Measurements from ENCODE around the gene PEAR1.

PEAR1 gene

GRCh38 chr1:156901966-156902915, 8.7 kb downstream of the PEAR1 start:
- DNase-seq = no peak

DNA sequence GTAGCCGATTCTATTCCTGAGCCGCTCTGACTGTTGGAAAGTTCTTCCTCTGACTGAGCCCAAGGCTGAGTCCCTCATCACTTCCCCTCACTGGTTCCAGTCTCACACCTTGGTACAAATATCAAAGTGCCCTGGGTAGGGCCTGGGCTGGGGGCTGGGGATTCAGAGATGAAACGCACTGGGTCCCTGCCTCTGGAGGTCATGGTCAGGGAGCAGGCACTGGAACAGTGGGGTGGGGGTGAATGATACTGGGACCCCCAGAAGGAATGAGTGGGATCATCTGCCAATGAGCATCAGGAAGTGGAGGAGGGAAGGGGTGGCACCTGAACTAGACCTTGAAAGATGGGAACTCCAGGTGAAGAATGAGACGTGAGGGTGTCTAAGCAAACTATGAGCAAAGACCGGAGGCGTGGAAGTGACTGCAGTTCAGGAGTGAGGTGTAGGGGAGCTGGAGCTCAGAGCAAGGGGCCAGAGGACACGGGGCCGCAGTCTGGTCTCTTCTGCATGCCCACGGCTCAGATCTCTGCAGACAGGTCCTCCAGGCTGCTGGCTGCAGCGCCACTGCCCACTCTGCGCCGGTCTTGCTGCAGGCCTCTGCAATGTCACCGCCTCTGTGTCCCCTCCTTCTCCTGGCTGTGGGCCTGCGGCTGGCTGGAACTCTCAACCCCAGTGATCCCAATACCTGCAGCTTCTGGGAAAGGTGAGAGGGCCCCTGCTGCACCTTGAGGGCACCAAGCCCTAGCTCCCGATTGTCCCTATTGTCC, 10.0 kb downstream of the PEAR1 start:
- DNase-seq = no peak

GRCh38 chr1:156904187-156904959, 10.9 kb downstream of the PEAR1 start:
- DNase-seq = no peak

DNA sequence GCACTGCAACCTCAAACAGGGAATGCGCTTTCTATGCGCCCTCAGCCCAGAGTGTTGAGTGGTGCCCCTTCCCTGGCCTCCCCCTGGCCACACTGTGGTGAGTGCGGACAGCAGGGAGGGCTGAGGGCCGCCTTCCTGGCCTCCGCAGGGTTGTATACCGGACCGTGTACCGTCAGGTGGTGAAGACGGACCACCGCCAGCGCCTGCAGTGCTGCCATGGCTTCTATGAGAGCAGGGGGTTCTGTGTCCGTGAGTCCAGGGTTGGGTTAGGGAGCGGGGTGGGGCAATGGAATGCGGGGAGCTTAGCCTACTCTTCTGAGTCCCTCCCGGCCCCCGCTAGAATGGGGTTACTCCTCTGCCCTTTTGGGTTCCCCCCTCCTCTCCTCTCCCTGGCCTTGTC, 11.7 kb downstream of the PEAR1 start:
- no peak for DNase-seq

DNA sequence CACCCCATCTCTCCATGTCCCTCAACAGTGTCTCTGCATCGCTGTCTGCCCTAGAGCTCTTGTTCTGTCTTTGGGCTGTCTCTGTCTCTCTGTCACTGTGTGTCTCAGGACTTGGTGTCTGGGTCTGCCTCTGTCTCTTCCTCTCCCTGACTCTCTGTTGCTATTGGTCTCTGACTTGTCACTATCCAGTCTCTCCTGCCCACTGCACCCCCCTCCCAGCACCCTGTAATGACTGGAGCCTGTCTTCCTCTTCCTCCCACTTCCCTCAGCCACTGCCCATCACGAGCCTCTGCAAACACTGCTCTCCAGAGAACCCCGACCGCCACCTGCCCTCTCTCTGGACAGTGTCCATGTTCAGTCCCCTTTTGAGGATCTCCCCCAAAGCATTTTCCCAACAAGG, 12.1 kb downstream of the PEAR1 start:
- no peak for DNase-seq

GRCh38 chr1:156906206-156906906, 12.8 kb downstream of the PEAR1 start:
- DNase-seq = no peak

GRCh38 chr1:156908541-156908940, 15.0 kb downstream of the PEAR1 start:
- DNase-seq = no peak

DNA sequence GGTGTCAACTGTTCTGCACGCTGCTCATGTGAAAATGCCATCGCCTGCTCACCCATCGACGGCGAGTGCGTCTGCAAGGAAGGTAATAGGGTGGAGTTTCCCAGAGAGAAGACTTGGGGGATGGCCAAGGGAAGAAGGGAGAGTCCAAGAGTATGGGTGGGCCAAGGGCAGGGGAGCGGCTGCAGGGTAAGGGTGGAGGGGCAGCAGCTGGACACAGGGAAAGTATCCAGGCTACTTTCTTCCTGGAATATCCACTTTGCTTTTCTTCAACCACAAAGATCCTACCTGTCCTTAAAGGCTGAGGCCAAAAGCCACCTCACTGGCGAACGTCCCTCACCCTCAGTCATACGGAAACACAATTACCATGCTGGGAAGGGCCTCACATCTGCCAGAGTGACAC, 15.4 kb downstream of the PEAR1 start:
- no peak for DNase-seq

- DNase-seq = no peak
These were observed 16.2 kb downstream of the PEAR1 start for GRCh38 chr1:156909671-156910070.

DNA sequence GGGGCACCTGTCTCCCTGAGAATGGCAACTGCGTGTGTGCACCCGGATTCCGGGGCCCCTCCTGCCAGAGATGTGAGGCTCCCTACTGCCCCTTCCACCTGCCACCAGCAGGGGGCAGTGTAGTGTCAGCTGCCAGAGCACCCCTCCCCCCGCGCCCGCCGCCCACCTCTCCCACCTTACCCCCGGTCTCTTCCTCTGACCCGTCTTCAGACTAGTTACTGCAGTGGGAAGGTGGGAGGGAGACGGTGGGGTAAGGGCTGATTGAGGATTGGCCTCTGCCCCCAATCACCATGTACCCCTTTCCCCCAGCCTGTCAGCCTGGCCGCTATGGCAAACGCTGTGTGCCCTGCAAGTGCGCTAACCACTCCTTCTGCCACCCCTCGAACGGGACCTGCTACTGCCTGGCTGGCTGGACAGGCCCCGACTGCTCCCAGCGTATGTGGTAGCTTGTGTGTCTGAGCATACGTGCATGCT, 16.8 kb downstream of the PEAR1 start:
- no peak for DNase-seq

- no peak for DNase-seq
These were observed 18.2 kb downstream of the PEAR1 start for GRCh38 chr1:156911577-156912298.

GRCh38 chr1:156912310-156912709, 18.8 kb downstream of the PEAR1 start:
- DNase-seq = no peak

DNA sequence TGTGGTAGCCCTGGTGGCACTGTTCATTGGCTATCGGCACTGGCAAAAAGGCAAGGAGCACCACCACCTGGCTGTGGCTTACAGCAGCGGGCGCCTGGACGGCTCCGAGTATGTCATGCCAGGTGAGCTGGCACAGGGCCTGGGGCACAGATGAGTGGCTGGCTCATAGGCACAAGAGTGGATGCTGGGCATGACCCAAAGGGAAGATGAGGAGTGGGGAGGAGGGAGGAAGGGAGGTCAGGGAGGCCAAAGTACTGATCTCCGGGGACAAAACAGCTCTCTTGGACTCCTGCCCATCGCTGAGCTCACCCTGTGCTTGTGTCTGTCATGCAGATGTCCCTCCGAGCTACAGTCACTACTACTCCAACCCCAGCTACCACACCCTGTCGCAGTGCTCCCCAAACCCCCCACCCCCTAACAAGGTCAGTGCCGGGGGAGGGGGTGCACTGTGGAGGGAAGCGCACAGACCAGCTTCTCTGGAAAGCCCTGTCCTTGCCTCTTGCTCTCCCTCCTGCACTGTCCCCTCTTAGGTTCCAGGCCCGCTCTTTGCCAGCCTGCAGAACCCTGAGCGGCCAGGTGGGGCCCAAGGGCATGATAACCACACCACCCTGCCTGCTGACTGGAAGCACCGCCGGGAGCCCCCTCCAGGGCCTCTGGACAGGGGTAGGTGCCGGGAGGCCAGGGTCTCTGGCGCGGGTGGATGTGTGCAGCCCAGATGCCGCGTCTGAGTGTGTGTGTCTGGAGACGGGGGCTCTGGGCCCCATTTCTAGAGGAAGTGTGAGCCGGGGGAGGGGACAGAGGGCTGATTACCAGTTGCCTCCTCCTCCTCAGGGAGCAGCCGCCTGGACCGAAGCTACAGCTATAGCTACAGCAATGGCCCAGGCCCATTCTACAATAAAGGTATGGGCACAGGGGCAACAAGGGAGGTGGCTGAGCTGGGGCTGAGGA, 19.6 kb downstream of the PEAR1 start:
- no peak for DNase-seq

- DNase-seq = no peak
These were observed 20.4 kb downstream of the PEAR1 start for GRCh38 chr1:156913809-156914387.

DNA sequence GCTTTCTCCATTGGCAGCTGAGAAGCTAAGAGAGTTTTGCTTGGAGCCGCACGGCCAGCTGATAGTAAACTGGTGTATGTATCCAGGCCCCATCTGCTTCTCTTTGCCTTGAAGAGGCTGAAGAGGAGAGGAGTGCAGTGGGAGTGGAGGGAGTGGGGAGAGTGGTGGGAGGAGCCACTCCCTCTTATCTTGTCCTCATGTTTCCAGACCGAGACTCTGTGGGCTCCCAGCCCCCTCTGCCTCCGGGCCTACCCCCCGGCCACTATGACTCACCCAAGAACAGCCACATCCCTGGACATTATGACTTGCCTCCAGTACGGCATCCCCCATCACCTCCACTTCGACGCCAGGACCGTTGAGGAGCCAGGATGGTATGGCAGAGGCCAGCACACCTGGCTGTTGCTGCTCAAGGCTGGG, 20.9 kb downstream of the PEAR1 start:
- DNase-seq = no peak

GRCh38 chr1:156920233-156921052, 26.9 kb downstream of the PEAR1 start, which contains the start of gene LRRC71:
TSS of gene LRRC71 (plus strand) at chr1:156920632. CDS start at chr1:156920804, 172 bp downstream.
- DNase-seq = peak; percentile 27

DNA sequence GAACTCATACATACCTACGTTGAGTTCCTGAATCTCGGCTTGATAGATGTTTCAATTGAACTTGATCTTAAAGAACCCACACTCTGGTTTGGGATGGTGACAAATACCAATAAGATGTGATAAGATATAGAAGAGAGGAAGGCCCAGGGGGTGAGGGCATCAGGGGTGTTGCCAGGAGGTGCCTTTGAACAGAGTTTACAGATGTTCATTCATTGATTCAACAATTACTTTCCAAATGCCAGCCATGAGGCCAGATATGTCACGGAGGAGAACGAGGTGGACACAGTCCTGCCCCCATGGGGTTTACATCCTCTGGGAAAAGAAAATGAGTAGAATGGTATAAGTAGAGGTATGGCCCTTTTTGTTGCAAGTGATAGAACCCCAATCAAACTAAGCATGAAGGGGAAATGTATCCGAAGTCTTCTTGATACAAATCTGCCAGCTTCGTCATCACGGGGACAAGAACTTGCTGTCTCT, 27.6 kb downstream of the PEAR1 start:
- DNase-seq = no peak

DNA sequence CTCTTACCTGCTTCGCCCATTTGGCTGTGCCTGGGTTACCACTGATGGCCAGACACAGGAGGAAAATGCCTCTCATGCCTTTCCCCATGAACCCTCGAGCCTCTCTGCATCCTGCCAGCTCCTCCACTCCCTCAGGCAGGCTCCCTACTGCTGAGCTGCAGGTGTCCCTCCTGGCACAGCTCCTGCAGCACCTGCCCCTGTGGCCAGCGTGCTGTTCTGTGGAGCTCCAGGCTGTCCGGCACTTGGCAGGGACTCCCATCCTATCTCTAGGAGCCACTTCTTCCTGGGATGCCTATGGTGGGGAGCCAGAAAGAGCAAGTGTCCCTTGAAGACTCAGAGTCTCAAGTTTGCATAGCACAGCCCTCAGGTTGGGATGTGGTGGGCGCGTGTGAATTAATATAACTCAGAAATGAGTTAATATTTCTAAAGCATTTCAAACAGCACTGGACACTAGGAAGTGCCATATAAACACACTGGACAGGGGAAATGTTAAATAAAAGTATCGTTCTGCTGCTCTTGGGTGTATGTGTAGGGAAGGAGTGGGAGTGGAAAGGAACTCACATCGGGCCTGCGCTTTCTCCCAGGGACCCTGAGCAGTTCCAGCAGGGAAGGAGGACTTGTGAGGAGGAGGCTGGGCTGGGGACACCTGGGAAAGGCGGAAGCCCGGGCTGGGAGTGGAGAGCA, 29.6 kb downstream of the PEAR1 start:
- DNase-seq = no peak
